Esophagus squamous epithelium (tissue), 4 donors: Measurements from ENCODE around the gene C16orf92.

Experiments used
- POLR2A ChIP-seq, 4 donors: fragments of 450-650 bp; IDR thresholded peaks; one replicate each; pipeline ENCODE4 v1.6.1; 2017; ENCODE audit warnings: antibody characterized with exemption in 4 of 4, mild to moderate bottlenecking in 4 of 4, moderate library complexity in 3 of 4
- TF ChIP-seq, protein P1 (sequence below), 6 experiments: fragments of 450-650 bp in 4 of 6; fragments of 200-600 bp in 2 of 6; sonication (generic) in 2 of 6; IDR thresholded peaks; one replicate each; pipeline ENCODE4 v1.5.1; 2016 to 2019; ENCODE audit warnings: antibody characterized with exemption in 6 of 6, mild to moderate bottlenecking in 4 of 6, moderate library complexity in 4 of 6

DNA sequence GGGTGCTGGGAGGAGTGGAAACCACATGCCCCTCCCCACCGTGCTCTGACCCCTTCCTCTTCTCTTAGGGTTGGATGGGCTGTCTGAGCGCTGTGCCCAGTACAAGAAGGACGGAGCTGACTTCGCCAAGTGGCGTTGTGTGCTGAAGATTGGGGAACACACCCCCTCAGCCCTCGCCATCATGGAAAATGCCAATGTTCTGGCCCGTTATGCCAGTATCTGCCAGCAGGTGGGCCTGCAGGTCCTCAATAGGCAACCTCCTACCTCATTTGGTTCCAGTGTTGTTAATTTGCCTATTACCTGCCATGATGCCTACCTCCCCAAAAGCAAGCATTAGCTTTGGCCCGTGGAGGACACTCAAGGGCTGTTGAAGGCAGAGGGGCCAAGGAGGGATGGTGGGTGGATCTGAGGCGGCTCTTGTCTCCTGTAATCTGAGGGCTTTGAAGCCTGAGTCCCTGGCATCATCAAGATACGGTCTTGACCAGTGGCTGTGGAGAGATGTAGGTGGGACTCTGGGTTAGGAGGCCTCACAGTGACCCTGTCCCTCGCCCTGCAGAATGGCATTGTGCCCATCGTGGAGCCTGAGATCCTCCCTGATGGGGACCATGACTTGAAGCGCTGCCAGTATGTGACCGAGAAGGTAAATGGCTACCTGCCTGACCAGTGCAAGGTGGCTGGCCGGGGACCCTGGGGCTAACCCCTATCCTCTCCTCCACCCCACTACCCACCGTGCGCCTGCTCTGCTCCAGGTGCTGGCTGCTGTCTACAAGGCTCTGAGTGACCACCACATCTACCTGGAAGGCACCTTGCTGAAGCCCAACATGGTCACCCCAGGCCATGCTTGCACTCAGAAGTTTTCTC lies 46.0 kb downstream of the C16orf92 start:
- TF ChIP-seq, protein P1, sequence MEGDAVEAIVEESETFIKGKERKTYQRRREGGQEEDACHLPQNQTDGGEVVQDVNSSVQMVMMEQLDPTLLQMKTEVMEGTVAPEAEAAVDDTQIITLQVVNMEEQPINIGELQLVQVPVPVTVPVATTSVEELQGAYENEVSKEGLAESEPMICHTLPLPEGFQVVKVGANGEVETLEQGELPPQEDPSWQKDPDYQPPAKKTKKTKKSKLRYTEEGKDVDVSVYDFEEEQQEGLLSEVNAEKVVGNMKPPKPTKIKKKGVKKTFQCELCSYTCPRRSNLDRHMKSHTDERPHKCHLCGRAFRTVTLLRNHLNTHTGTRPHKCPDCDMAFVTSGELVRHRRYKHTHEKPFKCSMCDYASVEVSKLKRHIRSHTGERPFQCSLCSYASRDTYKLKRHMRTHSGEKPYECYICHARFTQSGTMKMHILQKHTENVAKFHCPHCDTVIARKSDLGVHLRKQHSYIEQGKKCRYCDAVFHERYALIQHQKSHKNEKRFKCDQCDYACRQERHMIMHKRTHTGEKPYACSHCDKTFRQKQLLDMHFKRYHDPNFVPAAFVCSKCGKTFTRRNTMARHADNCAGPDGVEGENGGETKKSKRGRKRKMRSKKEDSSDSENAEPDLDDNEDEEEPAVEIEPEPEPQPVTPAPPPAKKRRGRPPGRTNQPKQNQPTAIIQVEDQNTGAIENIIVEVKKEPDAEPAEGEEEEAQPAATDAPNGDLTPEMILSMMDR (IDR thresholded peaks at IDR 0.05) = peak in 3 of 6 experiments; percentile 43 to 68 (median 50)
- no peak for TF ChIP-seq POLR2A (IDR thresholded peaks at IDR 0.05)
